SK-MEL-5 (cell line): ENCODE data around the gene ARPC5L. TPM values are rescaled to one million over a fixed set of nuclear protein-coding genes. Genes with fewer than 3 reads are reported as not detected.
A peak's percentile ranks its signal among the peaks of the same experiment; 100 is the strongest.

ENCODE experiments used
- DNase-seq: peaks from one replicate; pipeline ENCODE4 v3.0.0-alpha.2; 2016; ENCODE audit warnings: low read depth, low spot score
- in situ Hi-C: cut with HindIII; loops from 2 replicates; pipeline ENCODE4 v1.10.0; 2016; ENCODE audit warnings: low sequenced_read_pairs, high pct_unique_total_duplicates, low pct_unique_long_range_greater_than_20kb
- total RNA-seq: library from RNA; depleted of rRNA; stranded (reverse); fragments of >200 nt; shearing (Covaris generic); gene quantifications from 2 replicates; pipeline ENCODE4 v1.2.3, GENCODE V29; 2014

The ARPC5L gene
- total RNA-seq, 1 experiment from 2014 or later = 30.3 TPM

DNA sequence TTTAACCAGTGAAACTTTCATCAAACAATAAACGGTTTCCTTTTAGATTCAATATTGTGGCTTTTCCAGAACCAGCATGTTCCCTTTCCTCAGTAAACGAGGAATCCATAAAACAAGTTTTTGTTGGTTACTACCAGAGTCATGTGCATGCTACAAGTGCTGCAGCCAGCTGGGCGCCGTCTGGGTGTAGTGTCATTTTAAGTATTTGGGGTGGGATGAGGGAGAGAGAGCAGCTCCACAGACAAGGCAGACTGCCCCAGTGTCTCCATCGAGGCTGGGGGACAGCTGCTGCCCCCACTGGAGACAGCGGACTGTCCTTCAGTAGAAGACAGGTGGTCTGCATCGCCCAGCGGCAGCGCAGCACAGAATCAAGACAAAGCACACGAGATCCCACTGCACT, 17.3 kb downstream of the ARPC5L start:
- no peak for DNase-seq
- in situ Hi-C loops = loop anchor here (25.0 kb wide), 1 partner anchor 117 kb away; the partner anchor contains the start of gene NR6A1

DNA sequence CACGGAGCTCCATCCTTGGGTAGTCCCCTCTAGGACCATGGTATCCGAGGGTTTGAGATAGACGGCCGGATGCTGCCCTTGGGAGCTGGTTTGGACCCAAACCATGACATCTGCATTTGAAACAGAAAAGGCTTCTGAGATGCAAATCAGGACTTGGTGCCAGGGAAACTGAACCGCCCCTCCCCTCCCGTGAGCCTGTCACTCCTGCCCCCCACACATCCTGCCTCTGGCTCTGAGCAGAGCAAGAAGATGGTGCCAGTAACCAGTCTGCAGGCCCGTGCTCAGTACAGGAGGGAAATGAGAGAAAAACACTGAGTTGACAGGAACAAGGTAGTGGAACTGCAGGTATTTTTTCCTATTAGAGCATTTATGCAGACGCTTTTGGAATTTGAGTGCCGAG, 18.6 kb downstream of the ARPC5L start:
- in situ Hi-C loops = loop anchor here (25.0 kb wide), 1 partner anchor 118 kb away; the partner anchor contains the start of gene NR6A1
- DNase-seq = no peak

DNA sequence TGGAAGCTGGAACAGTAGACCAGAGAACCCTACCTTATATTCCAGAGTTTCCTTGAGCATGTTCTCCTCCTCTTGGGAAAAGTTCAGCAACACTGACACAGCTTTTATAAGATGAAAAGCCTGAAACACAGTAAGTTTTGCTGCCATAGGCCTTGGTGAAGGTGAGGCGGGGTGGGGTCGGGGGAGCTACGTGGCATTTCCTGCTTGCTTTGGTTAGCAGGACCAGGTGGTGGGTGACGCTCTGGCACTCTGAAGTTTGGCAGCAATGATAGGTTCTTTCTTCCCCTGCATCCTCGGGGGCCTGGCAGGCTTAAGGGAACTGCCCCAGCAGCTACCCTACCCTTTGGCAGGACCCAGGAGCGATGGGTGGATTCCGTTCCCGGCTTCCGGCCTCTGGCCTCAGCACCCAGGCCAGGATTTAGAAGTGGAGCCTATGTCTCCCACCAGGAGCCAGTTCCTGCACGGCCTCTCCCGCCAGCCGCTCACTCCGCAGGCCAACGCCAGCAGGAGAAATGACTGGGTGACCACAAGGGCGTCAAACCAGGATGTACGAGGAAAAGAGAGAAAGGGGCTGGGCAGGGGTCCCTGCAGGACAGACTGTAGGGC, 19.3 kb downstream of the ARPC5L start:
- in situ Hi-C loops = loop anchor here (25.0 kb wide), 1 partner anchor 119 kb away; the partner anchor contains the start of gene NR6A1
- no peak for DNase-seq

DNA sequence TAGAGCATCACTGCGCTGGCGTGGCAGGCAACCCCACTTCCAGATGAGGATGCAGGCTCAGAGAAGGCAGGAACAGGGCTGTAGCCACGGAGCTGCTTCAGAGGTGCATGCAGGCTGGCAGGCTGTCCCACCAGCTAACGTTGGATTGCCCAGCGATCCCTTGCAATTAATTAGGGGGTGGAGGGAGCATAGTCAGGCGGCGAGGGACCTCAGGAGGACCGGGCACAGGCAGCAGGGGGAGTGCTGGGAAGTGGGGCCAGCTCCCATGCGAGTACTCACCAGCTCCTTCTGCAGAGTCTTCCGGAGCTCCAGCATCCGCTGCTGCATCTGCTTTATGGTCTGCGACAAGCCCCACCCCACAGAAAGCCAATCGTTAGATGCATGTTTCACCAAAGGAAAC, 20.3 kb downstream of the ARPC5L start:
- no peak for DNase-seq
- in situ Hi-C loops = loop anchor here (25.0 kb wide), 1 partner anchor 120 kb away; the partner anchor contains the start of gene NR6A1

DNA sequence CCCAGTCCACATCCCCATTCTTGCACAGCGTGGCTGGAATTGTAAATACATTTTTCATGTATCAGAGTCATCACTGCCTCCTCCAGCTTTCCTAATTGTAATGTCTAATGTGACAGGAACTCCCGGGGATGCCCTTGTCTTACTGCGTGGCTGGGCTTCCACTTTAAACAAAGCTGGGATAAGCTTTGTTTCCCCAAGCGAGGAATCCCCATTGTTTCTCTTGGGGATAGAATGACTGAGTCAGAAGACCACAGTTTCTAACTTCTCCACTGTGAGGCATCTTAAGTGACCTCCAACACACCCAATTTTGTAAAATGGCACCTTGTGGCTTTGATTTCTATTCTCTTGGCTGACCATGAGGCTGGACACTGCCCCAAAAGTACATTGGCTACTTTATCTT, 22.4 kb downstream of the ARPC5L start:
- in situ Hi-C loops = loop anchor here (25.0 kb wide), 1 partner anchor 122 kb away; the partner anchor contains the start of gene NR6A1
- no peak for DNase-seq

DNA sequence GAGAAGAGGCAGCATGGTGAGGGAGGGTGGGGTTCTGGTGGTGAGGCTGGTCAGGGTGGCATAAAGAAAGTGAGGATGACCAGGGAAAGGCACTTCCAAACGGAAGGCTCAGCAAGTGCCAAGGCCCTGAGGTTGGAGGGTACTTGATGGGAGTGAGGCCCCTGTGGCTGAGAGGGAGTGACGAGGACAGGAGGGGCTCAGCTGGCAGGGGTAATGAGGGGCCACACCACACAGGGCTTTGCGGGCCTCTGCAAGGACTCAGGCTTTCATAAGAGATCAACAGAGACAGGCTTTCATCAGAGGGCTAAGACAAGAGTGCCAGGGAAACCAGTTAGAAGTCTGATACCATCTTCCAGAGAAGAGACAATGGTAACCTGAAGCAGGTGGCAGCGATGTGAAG, 23.6 kb downstream of the ARPC5L start:
- DNase-seq = no peak
- in situ Hi-C loops = loop anchor here (25.0 kb wide), 1 partner anchor 123 kb away; the partner anchor contains the start of gene NR6A1

DNA sequence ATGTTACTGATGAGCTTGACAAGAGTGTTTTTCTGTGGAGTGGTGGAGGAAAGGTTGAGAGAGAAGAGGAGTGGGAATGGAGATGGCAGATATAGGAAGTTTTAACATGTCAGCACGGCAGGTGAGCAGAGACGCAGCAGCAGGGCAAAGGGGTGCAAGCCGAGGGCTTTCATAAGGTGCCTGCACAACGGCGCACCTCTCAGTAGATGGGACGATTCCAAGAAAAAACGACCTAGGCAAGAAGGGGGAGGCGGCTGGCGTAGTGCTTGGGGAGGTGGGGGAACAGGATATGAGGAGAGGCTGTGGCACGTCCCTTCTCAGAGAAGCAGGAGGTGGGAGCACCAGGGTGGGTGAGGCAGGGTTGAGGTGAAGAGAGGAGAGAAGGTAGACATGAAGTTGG, 24.5 kb downstream of the ARPC5L start:
- in situ Hi-C loops = loop anchor here (25.0 kb wide), 1 partner anchor 124 kb away; the partner anchor contains the start of gene NR6A1
- DNase-seq = no peak

DNA sequence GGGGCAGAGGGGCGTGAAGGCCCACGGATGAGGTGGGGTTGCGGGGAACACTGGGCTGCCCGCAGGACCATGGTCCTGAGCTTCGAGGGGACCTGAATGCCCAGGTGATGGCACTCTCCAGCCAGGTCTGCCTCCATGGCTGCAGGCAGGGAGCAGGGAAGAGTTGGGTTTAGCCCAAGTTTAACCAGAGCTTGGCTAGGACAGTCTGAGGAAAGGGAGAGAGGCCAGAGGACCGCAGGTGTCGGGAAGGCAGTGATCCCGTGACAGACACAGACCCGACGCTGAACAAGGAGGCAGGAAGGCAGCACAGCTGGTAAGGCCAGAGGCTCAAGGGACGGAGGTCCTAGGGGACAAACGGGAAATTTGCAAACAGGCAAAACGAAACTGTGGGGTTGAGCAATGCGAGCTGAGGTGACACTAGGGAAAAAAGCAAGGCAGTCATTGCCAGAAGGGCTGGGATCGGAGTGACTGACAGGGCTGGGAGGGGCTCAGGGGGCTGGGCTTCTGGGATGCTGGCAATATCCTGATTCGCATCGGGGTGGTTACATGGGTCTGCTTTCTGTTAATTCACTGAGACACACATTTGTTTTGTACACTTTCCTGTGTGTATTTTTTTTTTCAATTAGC, 25.0 kb downstream of the ARPC5L start:
- in situ Hi-C loops = loop anchor here (25.0 kb wide), 1 partner anchor 125 kb away; the partner anchor contains the start of gene NR6A1
- DNase-seq = no peak

DNA sequence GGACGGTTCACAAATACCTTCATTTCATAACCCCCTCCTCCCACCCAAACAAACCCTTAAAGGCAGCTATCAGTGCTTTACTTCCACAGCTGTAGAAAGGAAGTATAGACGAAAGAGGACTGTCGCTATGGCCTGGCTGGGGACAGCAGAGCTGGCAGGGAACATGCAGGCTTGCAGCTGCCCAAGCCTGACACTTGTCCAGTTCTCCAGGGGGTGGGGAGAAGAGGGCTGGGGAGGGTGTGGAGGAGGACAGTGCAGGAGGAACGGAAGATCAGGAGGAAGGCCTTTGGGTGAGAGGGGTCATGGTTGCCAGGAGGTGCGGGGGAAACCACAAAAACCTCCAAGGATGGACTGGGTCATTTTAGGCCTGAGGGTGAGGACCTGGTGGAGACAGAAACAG, 25.9 kb downstream of the ARPC5L start:
- no peak for DNase-seq
- in situ Hi-C loops = loop anchor here (25.0 kb wide), 1 partner anchor 126 kb away; the partner anchor contains the start of gene NR6A1

DNA sequence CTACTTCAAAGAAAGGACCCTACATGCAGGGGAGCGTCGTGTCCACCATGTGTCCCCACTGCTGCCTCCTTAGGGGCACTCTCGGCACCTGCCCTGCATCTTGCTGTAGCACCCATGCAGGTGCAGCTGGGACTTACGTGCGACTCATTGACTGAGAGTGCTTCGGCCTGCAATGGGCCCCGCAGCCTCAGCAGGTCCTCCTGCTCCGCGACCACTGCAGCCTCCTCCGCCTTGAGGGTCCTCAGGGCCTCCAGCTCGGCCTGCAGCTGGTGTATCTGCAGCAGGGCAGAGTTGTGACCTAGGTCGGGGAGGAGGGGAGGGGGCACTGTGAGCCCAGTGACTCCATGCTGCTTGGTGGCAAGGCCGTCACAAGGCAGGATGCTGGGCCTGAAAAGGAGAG, 27.1 kb downstream of the ARPC5L start:
- no peak for DNase-seq
- in situ Hi-C loops = loop anchor here (25.0 kb wide), 1 partner anchor 127 kb away; the partner anchor contains the start of gene NR6A1

DNA sequence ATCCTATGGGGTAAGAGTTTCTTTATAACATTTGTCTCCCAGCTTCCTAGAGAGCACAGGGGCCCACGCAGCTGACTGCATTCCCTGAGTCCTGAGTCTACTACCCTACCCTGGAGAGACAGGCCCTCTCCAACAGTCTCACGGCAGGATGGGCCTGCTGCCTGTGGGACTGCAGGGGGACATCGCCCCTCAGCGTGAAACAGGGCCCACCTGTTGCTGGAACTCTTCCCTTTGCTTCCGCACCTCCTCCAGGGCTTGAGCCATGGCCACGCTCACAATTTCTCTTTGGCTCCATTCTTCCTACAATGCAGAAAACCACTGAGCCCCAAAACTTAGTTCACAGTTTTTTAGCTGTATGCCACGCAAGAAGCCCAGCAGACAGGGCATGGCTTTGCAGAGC, 28.2 kb downstream of the ARPC5L start:
- in situ Hi-C loops = loop anchor here (25.0 kb wide), 1 partner anchor 128 kb away; the partner anchor contains the start of gene NR6A1
- DNase-seq = no peak

DNA sequence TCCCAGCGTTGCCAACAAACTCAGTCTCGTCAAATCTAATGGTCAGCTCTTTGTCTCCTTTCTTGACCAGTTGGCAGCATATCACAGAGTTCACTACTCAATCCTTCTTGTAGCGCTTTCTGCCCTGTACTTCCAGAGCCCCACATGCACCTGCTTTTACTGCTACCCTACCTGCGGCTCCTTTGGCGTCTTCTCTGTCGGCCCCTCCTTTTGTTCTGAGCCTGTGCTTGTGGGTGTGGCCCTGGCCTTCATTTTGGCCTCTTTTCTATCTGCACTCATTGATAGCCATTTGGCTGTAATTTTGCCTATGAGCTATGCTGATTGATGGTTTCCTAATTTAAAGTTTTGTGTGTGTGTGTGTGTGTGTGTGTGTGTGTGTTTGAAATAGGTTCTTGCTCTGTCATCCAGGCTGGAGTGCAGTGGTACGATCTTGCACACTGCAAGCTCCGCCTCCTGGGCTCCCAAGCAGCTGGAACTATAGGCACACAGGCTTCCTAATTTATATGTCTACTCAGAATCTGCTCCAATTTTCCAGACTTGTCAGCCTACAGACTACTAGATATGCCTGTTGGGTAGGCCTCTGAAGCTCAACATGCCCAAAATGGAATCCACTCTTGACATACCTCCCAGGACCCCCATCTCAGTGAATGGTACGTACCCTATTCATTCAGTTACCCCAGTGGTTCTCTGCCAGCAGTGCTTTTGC, 32.3 kb downstream of the ARPC5L start:
- no peak for DNase-seq
- in situ Hi-C loops = loop anchor here (25.0 kb wide), 1 partner anchor 132 kb away; the partner anchor contains the start of gene NR6A1

DNA sequence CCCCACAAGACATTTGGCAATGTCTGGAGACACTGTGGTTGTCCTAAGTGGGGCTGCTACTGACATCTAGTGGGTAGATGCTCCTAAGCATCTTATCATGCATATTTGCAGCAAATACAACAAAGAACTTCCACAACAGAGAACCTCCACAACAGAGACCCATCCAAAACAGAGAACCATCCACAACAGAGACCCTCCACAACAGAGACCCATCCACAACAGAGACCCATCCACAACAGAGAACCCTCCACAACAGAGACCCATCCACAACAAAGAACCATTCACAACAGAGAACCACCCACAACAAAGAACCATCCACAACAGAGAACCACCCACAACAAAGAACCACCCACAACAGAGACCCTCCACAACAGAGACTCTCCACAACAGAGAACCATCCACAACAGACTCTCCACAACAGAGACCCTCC, 32.8 kb downstream of the ARPC5L start:
- in situ Hi-C loops = loop anchor here (25.0 kb wide), 1 partner anchor 132 kb away; the partner anchor contains the start of gene NR6A1
- DNase-seq = peak; percentile 74

DNA sequence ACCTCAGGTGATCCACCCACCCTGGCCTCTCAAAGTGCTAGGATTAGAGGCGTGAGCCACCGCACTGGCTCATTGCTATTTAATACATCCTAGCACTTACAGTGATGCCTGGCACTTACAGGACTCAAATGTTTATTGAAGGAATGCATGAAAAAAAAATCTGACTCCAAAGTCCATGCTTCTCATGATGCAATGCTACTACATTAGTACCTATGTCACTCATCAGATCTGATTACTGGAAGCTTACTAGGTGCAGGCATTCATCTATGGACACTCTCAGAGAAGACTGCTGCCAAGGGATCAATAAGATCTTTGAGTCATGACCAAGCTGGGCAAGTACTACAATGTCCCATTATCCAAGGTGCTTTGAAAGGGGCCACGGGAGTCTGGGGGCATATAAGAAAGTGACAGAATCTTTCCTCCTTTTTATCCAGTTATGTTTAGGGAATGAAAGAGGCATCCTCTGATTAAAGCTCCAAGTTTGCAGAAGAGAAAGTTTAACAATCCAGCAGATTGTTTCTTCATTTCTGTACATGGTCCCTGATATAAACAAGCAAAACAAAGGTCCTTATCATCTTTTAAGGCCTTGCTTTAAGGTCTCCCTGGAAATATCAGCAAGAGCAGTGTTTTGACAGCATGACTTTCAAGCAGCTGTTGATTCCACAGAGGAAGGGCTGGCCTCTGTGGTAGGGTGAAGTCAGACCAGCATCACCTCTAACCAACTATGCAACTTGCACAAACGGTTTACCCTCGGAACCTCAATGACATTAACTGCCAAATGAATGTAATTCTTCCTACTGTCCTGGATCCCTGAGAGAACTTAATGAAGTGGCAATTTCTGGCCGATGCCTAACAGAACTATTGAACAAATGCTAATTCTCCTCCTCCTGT, 35.9 kb downstream of the ARPC5L start:
- peak; percentile 71 for DNase-seq
- in situ Hi-C loops = loop anchor here (25.0 kb wide), 1 partner anchor 136 kb away; the partner anchor contains the start of gene NR6A1

DNA sequence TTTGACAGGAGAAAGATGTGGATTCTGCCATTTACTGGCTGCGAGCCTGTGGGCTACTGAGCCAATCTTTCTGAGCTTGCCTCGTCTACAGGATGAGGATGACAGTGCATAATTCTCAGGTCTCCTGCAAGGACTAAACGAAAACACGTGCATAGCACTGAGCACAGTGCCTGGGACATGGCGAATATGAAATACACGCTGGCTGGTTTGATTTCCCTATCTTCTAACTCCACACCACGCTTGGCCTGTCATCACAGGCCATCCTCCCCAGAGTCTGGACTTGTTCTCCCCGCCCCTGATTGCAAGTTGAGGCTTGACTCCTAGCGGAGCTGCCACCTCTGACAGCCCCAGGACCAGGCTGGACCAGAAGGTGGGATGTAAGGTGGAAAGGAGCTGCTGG, 37.9 kb downstream of the ARPC5L start:
- no peak for DNase-seq
- in situ Hi-C loops = loop anchor here (25.0 kb wide), 1 partner anchor 138 kb away; the partner anchor contains the start of gene NR6A1

DNA sequence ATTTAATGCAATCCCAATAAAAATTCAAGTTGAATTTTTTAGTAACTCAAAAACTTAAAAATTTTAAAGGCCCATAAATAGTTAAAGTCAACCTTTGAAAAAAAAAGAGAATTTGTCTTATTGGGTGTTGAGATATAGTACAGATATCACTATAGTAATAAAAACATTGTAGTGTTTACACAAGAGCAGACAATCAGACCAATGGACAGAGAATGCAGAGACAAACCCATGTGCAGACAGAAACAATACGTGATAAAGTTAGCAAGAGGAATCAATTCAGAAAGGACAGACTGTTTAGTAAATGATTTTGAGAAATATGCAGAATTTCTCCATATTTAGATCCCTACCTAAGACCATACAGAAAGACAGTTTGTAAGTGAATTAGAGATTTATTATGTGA, 45.0 kb downstream of the ARPC5L start:
- in situ Hi-C loops = no loop called here
- no peak for DNase-seq

DNA sequence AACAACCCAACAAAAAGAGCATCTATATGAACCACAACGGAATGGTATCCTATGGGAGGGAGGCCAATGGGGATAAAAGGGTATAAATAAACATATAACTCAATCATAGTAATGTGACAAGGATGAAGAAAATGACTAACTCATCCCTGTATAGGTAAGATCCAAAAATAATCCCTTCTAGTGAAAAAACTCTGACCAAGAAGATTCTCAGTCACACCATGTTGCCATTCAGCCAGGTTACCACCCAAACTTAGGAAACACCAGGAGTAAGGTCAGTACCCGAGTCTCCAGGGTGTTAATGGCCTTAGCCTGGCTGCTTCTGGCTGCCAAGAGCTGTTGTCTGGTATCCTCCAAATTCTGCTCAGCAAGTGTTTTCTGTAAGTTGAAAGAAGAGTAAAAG, 46.2 kb downstream of the ARPC5L start:
- no peak for DNase-seq
- in situ Hi-C loops = no loop called here
